ENCODE measurements around the gene DLEC1. TPM values are rescaled to one million over a fixed set of nuclear protein-coding genes. Genes with fewer than 3 reads are reported as not detected.
A peak's percentile ranks its signal among the peaks of the same experiment; 100 is the strongest.

The DLEC1 gene
- total RNA-seq, 4 donors from 2014 or later: 3.7 to 96.0 (median 7.1) TPM

- H3K4me1 ChIP-seq: no peaks in the 10 kb centered on the region
- H3K9me3 ChIP-seq: peaks cover 0 to 8% (median 0%) of the 10 kb centered on the region in 4 donors
- H3K36me3 ChIP-seq: peaks cover 0 to 88% (median 20%) of the 10 kb centered on the region in 3 donors
- TF ChIP-seq POLR2A (IDR thresholded peaks at IDR 0.05) (no peak), CTCF (IDR thresholded peaks at IDR 0.05) (no peak), EP300 (IDR thresholded peaks at IDR 0.05) (no peak)
- H3K27me3 ChIP-seq: no peaks in the 10 kb centered on the region
- no peak overlapping the region for H3K4me3 ChIP-seq
- WGBS, 2 donors: 65 to 81% methylated on average over 3 of the region's 3 CpGs
- DNase-seq (ENCODE audit: low spot score in 2 of 2): no peak
- H3K27ac ChIP-seq: no peak overlapping the region
These were observed 23.5 kb upstream of the DLEC1 start for GRCh38 chr3:38015485-38015884.

- Histone ChIP-seq H3K27ac (no peak overlapping the region), H3K4me1 (no peaks in the 10 kb centered on the region), H3K9me3 (peaks cover 0 to 8% (median 0%) of the 10 kb centered on the region in 4 donors), H3K27me3 (no peaks in the 10 kb centered on the region), H3K36me3 (peaks cover 0 to 84% (median 20%) of the 10 kb centered on the region in 3 donors), H3K4me3 (no peak overlapping the region)
- DNase-seq (ENCODE audit: low spot score in 2 of 2): no peak
- TF ChIP-seq EP300 (IDR thresholded peaks at IDR 0.05) (no peak), POLR2A (IDR thresholded peaks at IDR 0.05) (no peak), CTCF (IDR thresholded peaks at IDR 0.05) (no peak)
- 91 to 96% methylated on average over 3 of the region's 3 CpGs for WGBS, 2 donors
These were observed 23.0 kb upstream of the DLEC1 start for GRCh38 chr3:38015984-38016383.

- TF ChIP-seq CTCF (IDR thresholded peaks at IDR 0.05) (no peak), EP300 (IDR thresholded peaks at IDR 0.05) (no peak), POLR2A (IDR thresholded peaks at IDR 0.05) (no peak)
- H3K4me1 ChIP-seq: no peaks in the 10 kb centered on the region
- no peak for DNase-seq (ENCODE audit: low spot score in 2 of 2)
- peaks cover 0 to 8% (median 0%) of the 10 kb centered on the region in 4 donors for H3K9me3 ChIP-seq
- H3K4me3 ChIP-seq: no peak overlapping the region
- no peak overlapping the region for H3K27ac ChIP-seq
- peaks cover 0 to 80% (median 20%) of the 10 kb centered on the region in 3 donors for H3K36me3 ChIP-seq
- H3K27me3 ChIP-seq: no peaks in the 10 kb centered on the region
- 98% methylated on average over 13 of the region's 13 CpGs for WGBS, 2 donors
These were observed 22.6 kb upstream of the DLEC1 start for GRCh38 chr3:38016410-38016809.

- Histone ChIP-seq H3K9me3 (peaks cover 0 to 8% (median 0%) of the 10 kb centered on the region in 4 donors), H3K36me3 (peaks cover 0 to 76% (median 20%) of the 10 kb centered on the region in 3 donors), H3K27ac (no peak overlapping the region), H3K27me3 (no peaks in the 10 kb centered on the region), H3K4me1 (peaks cover 0 to 2% (median 0%) of the 10 kb centered on the region in 4 donors), H3K4me3 (no peak overlapping the region)
- no peak for DNase-seq (ENCODE audit: low spot score in 2 of 2)
- 60 to 86% methylated on average over 6 of the region's 6 CpGs for WGBS, 2 donors
- TF ChIP-seq POLR2A (IDR thresholded peaks at IDR 0.05) (no peak), EP300 (IDR thresholded peaks at IDR 0.05) (no peak), CTCF (IDR thresholded peaks at IDR 0.05) (no peak)
These were observed 22.1 kb upstream of the DLEC1 start for GRCh38 chr3:38016847-38017444.

GRCh38 chr3:38017445-38018295 is 21.3 kb upstream of the DLEC1 start:
- Histone ChIP-seq H3K4me1 (peaks cover 0 to 9% (median 0%) of the 10 kb centered on the region in 4 donors), H3K9me3 (peaks cover 0 to 8% (median 0%) of the 10 kb centered on the region in 4 donors), H3K36me3 (peaks cover 0 to 73% (median 20%) of the 10 kb centered on the region in 3 donors), H3K27me3 (no peaks in the 10 kb centered on the region), H3K4me3 (no peak overlapping the region), H3K27ac (no peak overlapping the region)
- TF ChIP-seq POLR2A (IDR thresholded peaks at IDR 0.05) (no peak), EP300 (IDR thresholded peaks at IDR 0.05) (no peak), CTCF (IDR thresholded peaks at IDR 0.05) (no peak)
- peak in 1 of 2 donors; percentile 0 for DNase-seq (ENCODE audit: low spot score in 2 of 2)
- 70 to 78% methylated on average over 9 of the region's 9 CpGs for WGBS, 2 donors

Data from tibial nerve (tissue), 4 donors.